HG03060 (cell line): ENCODE results near the gene TICRR.

Source experiments
- ATAC-seq: cut with Tn5 transposase; IDR thresholded peaks from one replicate; pipeline ENCODE4 v1.9.1; 2021; ENCODE audit warnings: low read depth, moderate number of reproducible peaks; ENCODE audit not compliant: unreplicated experiment

The TICRR gene

DNA sequence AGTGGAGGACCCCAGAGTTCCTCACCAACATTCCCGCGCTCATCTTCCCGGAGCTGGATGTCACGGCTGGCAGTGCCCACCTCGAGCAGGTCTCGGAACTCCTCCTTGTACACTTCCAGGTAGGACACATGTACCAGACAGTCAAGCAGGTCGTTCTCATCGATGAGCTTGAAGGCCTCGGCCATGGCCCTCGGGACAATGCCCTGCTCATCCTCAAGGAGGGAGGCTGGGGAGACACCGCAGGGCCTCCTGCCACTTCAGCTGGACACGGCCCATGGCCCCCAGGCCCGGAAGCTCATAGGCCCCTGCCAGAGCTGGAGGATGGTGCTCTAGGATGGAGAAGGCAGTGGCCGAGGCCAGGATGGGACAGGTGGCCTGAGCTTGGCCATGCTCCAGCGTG, 74.4 kb downstream of the TICRR start:
- no peak for ATAC-seq

DNA sequence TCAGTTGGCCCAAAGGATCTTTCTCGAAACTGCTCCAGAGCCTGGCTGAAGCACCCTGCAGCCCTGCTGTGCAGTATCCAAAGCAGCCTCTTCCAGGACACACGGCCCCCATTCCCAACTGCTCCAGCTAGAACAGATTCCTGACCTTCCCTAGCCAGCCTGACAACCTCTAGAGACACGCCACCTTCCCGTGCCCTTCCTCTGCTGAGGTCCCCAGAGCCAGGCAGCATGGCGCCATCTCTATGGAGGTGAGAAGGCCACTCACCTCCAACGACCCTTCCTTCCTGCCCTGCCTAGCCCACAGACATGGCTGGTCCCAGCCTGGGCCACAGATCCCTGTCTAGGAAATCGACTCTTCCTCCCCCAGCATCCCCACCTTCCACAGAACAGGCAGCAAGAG, 76.9 kb downstream of the TICRR start:
- no peak for ATAC-seq

DNA sequence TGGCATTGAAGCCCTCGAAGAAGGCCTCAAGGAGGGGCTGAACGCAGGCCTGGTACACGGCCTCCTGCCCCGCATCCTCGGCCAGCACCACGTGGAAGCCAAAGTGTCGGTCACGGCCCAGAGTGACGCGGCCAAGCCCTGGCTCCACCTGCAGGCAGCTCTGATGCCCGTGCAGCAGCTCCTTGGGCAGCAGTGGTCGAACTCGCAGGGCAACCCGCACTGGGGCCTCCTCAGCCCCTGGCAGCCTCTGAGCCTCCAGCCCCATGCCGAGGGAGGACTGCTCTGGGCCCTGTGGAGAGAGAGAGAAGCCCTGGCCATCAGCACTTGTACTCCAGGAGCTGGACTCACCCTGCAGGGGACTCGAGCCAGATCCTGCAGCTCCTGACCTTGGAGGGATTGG, 77.4 kb downstream of the TICRR start:
- no peak for ATAC-seq

DNA sequence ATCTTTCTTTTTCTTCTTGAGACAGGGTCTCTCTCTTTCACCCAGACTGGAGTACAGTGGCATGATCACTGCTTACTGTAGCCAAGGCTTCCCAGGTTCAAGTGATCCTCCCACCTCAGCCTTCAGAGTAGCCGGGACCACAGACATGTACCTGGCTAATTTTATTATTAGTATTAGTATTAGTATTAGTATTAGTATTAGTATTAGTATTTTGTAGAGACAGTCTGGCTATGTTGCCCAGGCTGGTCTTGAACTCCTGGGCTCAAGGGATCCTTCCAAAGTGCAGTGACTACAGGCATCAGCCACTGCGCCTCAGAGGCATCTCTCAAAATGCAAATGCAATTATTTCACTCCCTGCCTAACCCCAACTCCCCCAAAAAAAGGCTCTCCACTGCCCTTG, 78.3 kb downstream of the TICRR start:
- no peak for ATAC-seq

DNA sequence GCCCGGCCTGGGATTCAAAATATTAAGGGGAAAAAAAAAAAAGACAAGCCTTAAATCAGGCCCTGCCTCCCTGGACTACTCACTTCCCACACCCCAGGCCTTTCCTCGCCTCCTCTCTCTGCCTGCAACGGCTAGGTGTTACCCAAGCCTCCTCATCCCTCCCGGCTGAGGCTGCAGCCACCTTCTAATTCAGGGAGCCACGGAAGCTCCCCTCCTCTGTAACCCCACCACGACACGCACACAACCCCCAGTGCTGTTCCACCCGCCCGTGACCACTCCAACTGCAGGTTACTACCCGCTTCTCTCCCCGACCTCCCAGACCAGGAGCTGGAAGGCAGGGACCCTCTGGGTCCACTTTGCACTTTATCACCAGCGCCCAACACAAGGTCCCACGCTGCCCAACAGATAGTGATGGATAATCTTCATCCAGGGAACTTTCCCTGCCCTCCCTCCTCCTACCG, 79.1 kb downstream of the TICRR start:
- ATAC-seq = no peak

GRCh38 chr15:89654847-89655805, 79.9 kb downstream of the TICRR start, which contains the start of gene KIF7:
TSS of gene KIF7 (minus strand) at chr15:89655467. CDS start at chr15:89652930, 2,537 bp downstream.
- no peak for ATAC-seq

DNA sequence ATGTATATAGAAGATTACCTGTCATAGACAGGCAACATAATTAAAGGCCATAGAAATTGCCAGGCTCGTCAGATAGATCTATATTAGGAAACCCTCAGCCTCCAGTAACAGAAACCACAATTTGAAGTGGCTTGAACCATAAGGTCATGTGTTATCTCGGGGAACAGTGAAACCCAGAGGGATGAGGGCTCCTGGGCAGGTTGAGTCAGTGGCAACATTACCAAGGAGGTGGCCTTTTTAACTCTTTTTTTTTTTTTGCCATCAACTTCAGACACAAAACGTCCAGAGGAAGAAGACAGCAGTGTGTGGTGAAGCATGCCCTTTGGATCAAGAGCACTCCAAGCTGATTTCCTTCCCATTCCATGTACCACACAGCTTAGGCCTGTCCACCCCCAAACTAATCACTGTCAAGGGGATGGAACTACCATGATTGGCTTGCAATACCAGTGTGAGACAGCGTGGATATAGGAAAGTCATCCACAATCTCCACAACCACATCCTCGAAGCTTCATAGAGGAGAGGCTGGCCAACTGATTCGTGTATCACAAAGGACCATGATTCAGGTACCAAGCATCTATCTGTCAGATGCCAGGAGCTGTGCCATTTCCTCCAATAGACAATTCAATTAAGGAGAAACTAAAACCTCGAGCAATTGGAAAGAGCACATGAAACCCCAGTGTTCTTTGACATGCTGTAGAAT, 81.0 kb downstream of the TICRR start:
- ATAC-seq = no peak

DNA sequence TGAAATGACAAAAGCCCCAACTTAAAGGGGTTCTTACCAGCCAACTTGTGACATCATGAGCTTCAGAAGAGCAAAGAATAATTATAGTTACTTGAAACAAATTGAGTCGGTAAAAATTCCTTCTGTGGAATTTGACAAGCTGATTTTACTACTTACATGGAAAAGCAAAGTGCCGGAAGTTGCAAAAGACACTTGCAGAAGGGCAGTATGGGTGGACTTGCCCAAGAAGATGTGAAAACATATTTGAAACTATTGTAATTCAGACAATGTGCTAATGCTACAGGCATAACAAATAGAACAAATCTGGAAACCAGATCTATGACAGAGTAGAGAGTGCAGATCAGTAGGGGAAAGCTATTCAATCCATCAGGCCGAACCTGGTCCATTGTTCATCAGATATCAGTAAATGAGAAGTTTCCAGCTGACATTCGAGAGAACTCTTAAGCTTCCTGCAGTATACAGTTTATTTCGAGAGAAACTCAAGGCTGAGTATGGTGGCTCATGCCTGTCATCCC, 82.5 kb downstream of the TICRR start:
- ATAC-seq = no peak

GRCh38 chr15:89659295-89659694, 84.0 kb downstream of the TICRR start:
- ATAC-seq = no peak

GRCh38 chr15:89660556-89660955, 85.3 kb downstream of the TICRR start:
- ATAC-seq = no peak

GRCh38 chr15:89662893-89663626, 87.8 kb downstream of the TICRR start:
- no peak for ATAC-seq

DNA sequence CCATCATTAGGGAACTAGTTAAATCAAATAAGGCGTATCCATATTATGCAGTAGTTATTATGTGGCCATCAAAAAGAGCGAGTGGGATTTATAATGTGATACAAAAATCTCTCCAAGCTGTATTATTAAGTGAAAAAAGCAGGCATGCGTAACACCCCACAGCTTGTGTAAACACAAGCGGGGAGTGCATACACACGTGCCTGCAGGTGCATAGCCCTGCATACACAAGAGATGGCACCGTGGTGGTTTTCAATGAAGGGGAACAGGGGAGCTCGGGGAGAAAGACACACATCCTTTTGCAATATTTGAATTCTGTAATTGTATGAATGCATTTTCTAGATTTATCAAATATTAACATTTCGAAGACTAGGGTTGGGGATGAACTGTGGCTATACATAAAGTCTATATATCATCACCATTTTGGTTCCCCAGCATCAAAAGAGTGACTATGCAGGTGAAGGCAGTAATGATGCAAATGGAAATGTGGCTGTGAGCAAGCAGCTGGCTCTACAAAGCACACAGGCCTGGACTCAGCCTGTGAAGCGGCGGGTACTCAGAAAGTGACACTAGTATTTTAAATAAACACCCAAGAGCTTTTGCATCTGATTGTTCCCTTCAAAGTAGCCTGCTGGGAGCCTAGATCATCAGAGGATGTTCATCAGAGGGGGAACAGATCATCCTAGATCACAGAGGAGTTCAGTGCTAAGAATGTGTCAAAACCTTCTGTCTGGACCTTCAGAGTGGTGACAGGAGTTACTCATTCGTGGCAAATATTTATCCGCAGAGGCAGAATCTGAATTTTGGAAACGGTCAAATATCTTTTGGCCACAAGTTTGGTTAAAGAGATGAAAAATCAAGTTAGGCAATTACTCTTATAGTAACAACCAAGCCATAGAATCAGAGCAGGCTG, 89.4 kb downstream of the TICRR start:
- no peak for ATAC-seq

GRCh38 chr15:89665449-89666181, 90.3 kb downstream of the TICRR start:
- no peak for ATAC-seq

GRCh38 chr15:89666184-89666857, 91.1 kb downstream of the TICRR start:
- ATAC-seq = no peak

GRCh38 chr15:89666858-89667705, 91.8 kb downstream of the TICRR start:
- no peak for ATAC-seq

DNA sequence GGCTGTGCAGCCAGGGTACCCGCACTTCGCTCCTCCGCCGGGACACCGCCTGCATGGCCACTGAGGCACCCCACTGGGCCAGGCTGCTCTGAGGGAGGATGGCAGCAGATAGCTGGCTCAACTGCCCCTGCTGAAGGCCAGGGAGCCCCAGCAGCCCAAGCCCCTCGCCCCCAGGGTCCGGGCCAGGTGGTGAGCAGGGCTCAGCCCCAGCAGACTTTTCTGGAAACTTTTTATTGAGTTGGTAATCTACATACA, 92.4 kb downstream of the TICRR start:
- no peak for ATAC-seq

DNA sequence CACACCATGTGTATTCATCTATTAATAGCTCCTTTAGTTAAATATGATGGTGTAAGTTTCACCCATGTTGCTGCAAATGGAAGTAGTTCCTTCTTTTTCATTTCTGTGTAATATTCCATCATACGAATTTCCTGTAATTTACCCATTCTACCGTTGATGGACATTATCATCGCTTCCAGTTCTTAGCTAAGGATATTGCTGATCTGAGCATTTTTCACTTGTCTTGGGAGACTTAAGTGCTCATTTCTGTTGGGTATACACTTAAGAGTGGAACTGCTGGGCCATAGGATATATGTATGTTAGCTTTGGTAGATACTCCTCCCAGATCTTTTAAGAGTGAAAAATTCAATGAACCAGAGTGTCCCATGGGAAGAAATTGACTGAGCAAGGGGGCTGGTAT, 92.9 kb downstream of the TICRR start:
- no peak for ATAC-seq
